ENCODE results near the gene ARAP2. TPM values are rescaled to one million over a fixed set of nuclear protein-coding genes. Genes with fewer than 3 reads are reported as not detected.

ARAP2 gene
- total and polyA plus RNA-seq, 9 of the 15 experiments (the other 6 are each of a cell fraction or from before 2014, with no cell fraction given), result 0.03 to 0.35 (median 0.11) TPM; not detected in 4

DNA sequence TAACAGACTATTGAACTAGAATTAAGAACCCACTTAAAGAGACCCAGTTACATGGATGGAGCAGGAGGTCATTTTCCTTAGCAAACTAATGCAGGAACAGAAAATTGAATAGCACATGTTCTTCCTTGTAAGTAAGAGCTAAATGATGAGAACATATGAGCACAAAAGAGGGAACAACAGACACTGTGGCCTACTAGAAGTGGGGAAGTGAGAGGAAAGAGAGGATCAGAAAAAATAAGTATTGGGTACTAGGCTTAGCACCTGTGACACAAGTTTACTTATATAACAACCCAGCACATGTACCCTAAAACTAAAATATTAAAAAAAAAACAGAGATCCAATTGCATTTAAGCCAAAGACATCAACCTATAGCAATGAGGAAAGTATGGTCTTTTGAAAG, 26.2 kb downstream of the ARAP2 start:
- POLR2A ChIA-PET, result no interaction called here
- Histone ChIP-seq H3K27me3 (ENCODE audit: control insufficient read depth in 2 of 2, insufficient read depth in 2 of 2, low read length in 2 of 2) (no peaks in the 10 kb centered on the region), H3K4me3 (no peak overlapping the region), H3K9me1 (ENCODE audit: control insufficient read depth, insufficient read depth, low read length) (no peaks in the 10 kb centered on the region), H3K36me3 (ENCODE audit: control insufficient read depth, insufficient read depth, low read length) (no peaks in the 10 kb centered on the region), H2AFZ (ENCODE audit: low read depth, low read length) (no peak overlapping the region), H3K9me3 (replicated peaks; ENCODE audit: control insufficient read depth, insufficient read depth, low read depth, low read length) (no peaks in the 10 kb centered on the region), H3K4me2 (ENCODE audit: insufficient read depth, low read length) (no peak overlapping the region), H3K9ac (ENCODE audit: insufficient read depth in 1 of 2, low read depth in 2 of 2, low read length in 2 of 2) (no peak overlapping the region), H3K27ac (ENCODE audit: extremely low read depth, low read depth, low read length) (no peak overlapping the region), H3K79me2 (ENCODE audit: control insufficient read depth, insufficient read depth, low read length) (no peaks in the 10 kb centered on the region), H3K4me1 (replicated peaks in 1 of 2; ENCODE audit: control insufficient read depth in 2 of 2, insufficient read depth in 2 of 2, low read length in 2 of 2) (no peaks in the 10 kb centered on the region), H4K20me1 (replicated peaks; ENCODE audit: control insufficient read depth, insufficient read depth, low read length) (no peaks in the 10 kb centered on the region)
- no peak for FAIRE-seq
- no peak for DNase-seq (ENCODE audit: extremely low read depth in 1 of 4, low spot score in 3 of 4)
- in situ Hi-C loops (cut with MboI) (no loop called here), intact Hi-C loops (cut with micrococcal nuclease) (no loop called here)
- ATAC-seq, result no peak
- no TSS peak for BruUV-seq (replicated peaks)
- CTCF ChIA-PET (ENCODE audit: low intra/inter-chr PET ratio), result no interaction called here
- TF ChIP-seq NCOA1 (IDR thresholded peaks at IDR 0.05; ENCODE audit: low read depth), result no peak
- TF ChIP-seq FUS (optimal IDR thresholded peaks at IDR 0.05; ENCODE audit: low read depth, low read length), result no peak
- TF ChIP-seq GATA2 (CRISPR knock-in tag; IDR thresholded peaks at IDR 0.05), result no peak
- TF ChIP-seq ZBTB1 (CRISPR knock-in tag; IDR thresholded peaks at IDR 0.05; ENCODE audit: borderline replicate concordance, low read depth), result no peak
- TF ChIP-seq JUN (IDR thresholded peaks at IDR 0.05; ENCODE audit: borderline replicate concordance, low read depth, low read length), result no peak
- no peak for TF ChIP-seq JUN (CRISPR knock-in tag; IDR thresholded peaks at IDR 0.05; ENCODE audit: borderline replicate concordance)
- TF ChIP-seq, protein P1, sequence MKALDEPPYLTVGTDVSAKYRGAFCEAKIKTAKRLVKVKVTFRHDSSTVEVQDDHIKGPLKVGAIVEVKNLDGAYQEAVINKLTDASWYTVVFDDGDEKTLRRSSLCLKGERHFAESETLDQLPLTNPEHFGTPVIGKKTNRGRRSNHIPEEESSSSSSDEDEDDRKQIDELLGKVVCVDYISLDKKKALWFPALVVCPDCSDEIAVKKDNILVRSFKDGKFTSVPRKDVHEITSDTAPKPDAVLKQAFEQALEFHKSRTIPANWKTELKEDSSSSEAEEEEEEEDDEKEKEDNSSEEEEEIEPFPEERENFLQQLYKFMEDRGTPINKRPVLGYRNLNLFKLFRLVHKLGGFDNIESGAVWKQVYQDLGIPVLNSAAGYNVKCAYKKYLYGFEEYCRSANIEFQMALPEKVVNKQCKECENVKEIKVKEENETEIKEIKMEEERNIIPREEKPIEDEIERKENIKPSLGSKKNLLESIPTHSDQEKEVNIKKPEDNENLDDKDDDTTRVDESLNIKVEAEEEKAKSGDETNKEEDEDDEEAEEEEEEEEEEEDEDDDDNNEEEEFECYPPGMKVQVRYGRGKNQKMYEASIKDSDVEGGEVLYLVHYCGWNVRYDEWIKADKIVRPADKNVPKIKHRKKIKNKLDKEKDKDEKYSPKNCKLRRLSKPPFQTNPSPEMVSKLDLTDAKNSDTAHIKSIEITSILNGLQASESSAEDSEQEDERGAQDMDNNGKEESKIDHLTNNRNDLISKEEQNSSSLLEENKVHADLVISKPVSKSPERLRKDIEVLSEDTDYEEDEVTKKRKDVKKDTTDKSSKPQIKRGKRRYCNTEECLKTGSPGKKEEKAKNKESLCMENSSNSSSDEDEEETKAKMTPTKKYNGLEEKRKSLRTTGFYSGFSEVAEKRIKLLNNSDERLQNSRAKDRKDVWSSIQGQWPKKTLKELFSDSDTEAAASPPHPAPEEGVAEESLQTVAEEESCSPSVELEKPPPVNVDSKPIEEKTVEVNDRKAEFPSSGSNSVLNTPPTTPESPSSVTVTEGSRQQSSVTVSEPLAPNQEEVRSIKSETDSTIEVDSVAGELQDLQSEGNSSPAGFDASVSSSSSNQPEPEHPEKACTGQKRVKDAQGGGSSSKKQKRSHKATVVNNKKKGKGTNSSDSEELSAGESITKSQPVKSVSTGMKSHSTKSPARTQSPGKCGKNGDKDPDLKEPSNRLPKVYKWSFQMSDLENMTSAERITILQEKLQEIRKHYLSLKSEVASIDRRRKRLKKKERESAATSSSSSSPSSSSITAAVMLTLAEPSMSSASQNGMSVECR (CRISPR knock-in tag; IDR thresholded peaks at IDR 0.05), result no peak
- TF ChIP-seq, protein P2, sequence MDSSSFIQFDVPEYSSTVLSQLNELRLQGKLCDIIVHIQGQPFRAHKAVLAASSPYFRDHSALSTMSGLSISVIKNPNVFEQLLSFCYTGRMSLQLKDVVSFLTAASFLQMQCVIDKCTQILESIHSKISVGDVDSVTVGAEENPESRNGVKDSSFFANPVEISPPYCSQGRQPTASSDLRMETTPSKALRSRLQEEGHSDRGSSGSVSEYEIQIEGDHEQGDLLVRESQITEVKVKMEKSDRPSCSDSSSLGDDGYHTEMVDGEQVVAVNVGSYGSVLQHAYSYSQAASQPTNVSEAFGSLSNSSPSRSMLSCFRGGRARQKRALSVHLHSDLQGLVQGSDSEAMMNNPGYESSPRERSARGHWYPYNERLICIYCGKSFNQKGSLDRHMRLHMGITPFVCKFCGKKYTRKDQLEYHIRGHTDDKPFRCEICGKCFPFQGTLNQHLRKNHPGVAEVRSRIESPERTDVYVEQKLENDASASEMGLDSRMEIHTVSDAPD (CRISPR knock-in tag; IDR thresholded peaks at IDR 0.05), result no peak
- no peak for TF ChIP-seq SMAD3 (CRISPR knock-in tag; conservative IDR thresholded peaks at IDR 0.05)
- TF ChIP-seq SRSF7 (optimal IDR thresholded peaks at IDR 0.05; ENCODE audit: low read depth, low read length), result no peak
- TF ChIP-seq ETV1 (tag; conservative IDR thresholded peaks at IDR 0.05; ENCODE audit: low read depth), result no peak
- no peak for TF ChIP-seq PHB2 (IDR thresholded peaks at IDR 0.05; ENCODE audit: low read depth)
- TF ChIP-seq DACH1 (IDR thresholded peaks at IDR 0.05; ENCODE audit: partially characterized antibody), result no peak
- TF ChIP-seq ZNF121 (CRISPR knock-in tag; conservative IDR thresholded peaks at IDR 0.05), result no peak
- TF ChIP-seq, protein P3, sequence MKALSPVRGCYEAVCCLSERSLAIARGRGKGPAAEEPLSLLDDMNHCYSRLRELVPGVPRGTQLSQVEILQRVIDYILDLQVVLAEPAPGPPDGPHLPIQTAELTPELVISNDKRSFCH (CRISPR knock-in tag; IDR thresholded peaks at IDR 0.05), result no peak
- TF ChIP-seq, protein P3 (tag; IDR thresholded peaks at IDR 0.05), result no peak
- no peak for TF ChIP-seq ZBTB17 (CRISPR knock-in tag; IDR thresholded peaks at IDR 0.05)
- no peak for TF ChIP-seq CXXC5 (CRISPR knock-in tag; IDR thresholded peaks at IDR 0.05)
